BLaER1 (cell line): ENCODE data around the gene SPOCK1.

Source experiments
- H3K27ac ChIP-seq: shearing (Covaris generic); formaldehyde crosslinking; 2 replicates; pipeline ENCODE4 v1.8.1; 2022
- H3K27me3 ChIP-seq: shearing (Covaris generic); formaldehyde crosslinking; 2 replicates; pipeline ENCODE4 v1.8.1; 2022
- H3K36me3 ChIP-seq: shearing (Covaris generic); formaldehyde crosslinking; 2 replicates; pipeline ENCODE4 v1.8.1; 2022
- H3K4me1 ChIP-seq: shearing (Covaris generic); formaldehyde crosslinking; 2 replicates; pipeline ENCODE4 v1.8.1; 2022
- H3K4me2 ChIP-seq: shearing (Covaris generic); formaldehyde crosslinking; 2 replicates; pipeline ENCODE4 v1.8.1; 2022
- H3K4me3 ChIP-seq: shearing (Covaris generic); formaldehyde crosslinking; 2 replicates; pipeline ENCODE4 v1.8.1; 2022
- H3K9ac ChIP-seq: shearing (Covaris generic); formaldehyde crosslinking; 2 replicates; pipeline ENCODE4 v1.8.1; 2022
- H3K9me3 ChIP-seq: shearing (Covaris generic); formaldehyde crosslinking; 2 replicates; pipeline ENCODE4 v1.8.1; 2022
- H4K20me1 ChIP-seq: shearing (Covaris generic); formaldehyde crosslinking; 2 replicates; pipeline ENCODE4 v1.8.1; 2022
- Cebpa-rat ChIP-seq: shearing (Covaris generic); IDR thresholded peaks from 2 replicates; pipeline ENCODE4 v1.8.1; 2022

The SPOCK1 gene

GRCh38 chr5:137024044-137024443 is 475.1 kb downstream of the SPOCK1 start:
- H3K4me2 ChIP-seq, result no peak overlapping the region
- no peak overlapping the region for H3K9ac ChIP-seq
- no peaks in the 10 kb centered on the region for H3K9me3 ChIP-seq
- H3K4me1 ChIP-seq, result no peaks in the 10 kb centered on the region
- no peaks in the 10 kb centered on the region for H3K36me3 ChIP-seq
- H3K4me3 ChIP-seq, result no peak overlapping the region
- no peak overlapping the region for H3K27ac ChIP-seq
- H3K27me3 ChIP-seq, result no peaks in the 10 kb centered on the region
- no peaks in the 10 kb centered on the region for H4K20me1 ChIP-seq
- TF ChIP-seq Cebpa-rat, result no peak

- H3K27ac ChIP-seq, result no peak overlapping the region
- no peaks in the 10 kb centered on the region for H3K36me3 ChIP-seq
- H3K4me2 ChIP-seq, result no peak overlapping the region
- H3K4me1 ChIP-seq, result no peaks in the 10 kb centered on the region
- H3K4me3 ChIP-seq, result no peak overlapping the region
- H3K9me3 ChIP-seq, result no peaks in the 10 kb centered on the region
- no peak for TF ChIP-seq Cebpa-rat
- H3K27me3 ChIP-seq, result no peaks in the 10 kb centered on the region
- no peak overlapping the region for H3K9ac ChIP-seq
- no peaks in the 10 kb centered on the region for H4K20me1 ChIP-seq
Measured at GRCh38 chr5:137023371-137023770, 475.8 kb downstream of the SPOCK1 start.

GRCh38 chr5:137022725-137023124 is 476.4 kb downstream of the SPOCK1 start:
- no peaks in the 10 kb centered on the region for H3K36me3 ChIP-seq
- H3K4me1 ChIP-seq, result no peaks in the 10 kb centered on the region
- TF ChIP-seq Cebpa-rat, result no peak
- H3K9me3 ChIP-seq, result no peaks in the 10 kb centered on the region
- no peaks in the 10 kb centered on the region for H4K20me1 ChIP-seq
- no peak overlapping the region for H3K4me2 ChIP-seq
- no peak overlapping the region for H3K27ac ChIP-seq
- no peaks in the 10 kb centered on the region for H3K27me3 ChIP-seq
- H3K9ac ChIP-seq, result no peak overlapping the region
- no peak overlapping the region for H3K4me3 ChIP-seq

DNA sequence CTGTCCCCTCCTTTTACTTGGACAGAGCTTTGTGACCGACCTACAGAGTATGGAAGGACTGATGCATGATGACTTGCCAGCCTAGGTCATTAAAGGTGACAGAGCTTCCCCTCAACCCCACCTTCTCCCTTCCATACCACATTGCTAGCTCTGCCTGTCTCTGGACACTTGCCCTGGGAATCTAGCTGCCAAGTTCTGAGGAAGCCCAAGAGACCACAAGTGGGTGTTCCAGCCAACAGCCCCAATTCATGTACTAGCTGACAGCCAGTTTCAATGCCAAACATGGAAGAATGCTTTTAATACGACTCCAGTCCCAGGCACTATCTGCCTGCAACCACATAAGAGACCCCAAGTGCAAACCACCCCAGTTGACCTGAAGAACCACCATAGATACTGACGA is 477.1 kb downstream of the SPOCK1 start:
- no peak overlapping the region for H3K9ac ChIP-seq
- no peaks in the 10 kb centered on the region for H3K4me1 ChIP-seq
- no peak overlapping the region for H3K27ac ChIP-seq
- no peak for TF ChIP-seq Cebpa-rat
- H3K36me3 ChIP-seq, result no peaks in the 10 kb centered on the region
- no peaks in the 10 kb centered on the region for H3K27me3 ChIP-seq
- H3K4me3 ChIP-seq, result no peak overlapping the region
- H3K4me2 ChIP-seq, result no peak overlapping the region
- no peaks in the 10 kb centered on the region for H4K20me1 ChIP-seq
- H3K9me3 ChIP-seq, result no peaks in the 10 kb centered on the region

DNA sequence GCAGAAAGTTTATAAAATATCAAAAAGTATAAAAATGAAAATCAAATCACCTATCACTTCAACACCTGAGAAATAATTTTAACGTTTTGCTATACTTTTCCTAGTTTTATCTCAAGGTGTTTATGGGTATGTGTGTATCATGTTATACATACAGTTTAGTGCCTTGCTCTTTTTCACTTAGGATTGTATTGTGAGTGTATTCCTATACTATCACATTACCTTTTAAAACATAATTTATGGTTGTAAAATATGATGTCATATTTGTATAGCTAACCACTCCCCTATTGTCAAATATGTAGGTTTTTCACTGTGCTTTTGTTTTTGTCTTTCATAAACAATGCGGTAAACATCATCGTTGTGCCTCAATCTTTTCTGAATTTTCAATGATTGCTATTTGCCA is 479.9 kb downstream of the SPOCK1 start:
- Histone ChIP-seq H3K27ac (no peak overlapping the region), H3K4me2 (no peak overlapping the region), H4K20me1 (no peaks in the 10 kb centered on the region), H3K4me1 (no peaks in the 10 kb centered on the region), H3K4me3 (no peak overlapping the region), H3K9me3 (no peaks in the 10 kb centered on the region), H3K36me3 (no peaks in the 10 kb centered on the region), H3K27me3 (no peaks in the 10 kb centered on the region), H3K9ac (no peak overlapping the region)
- no peak for TF ChIP-seq Cebpa-rat

DNA sequence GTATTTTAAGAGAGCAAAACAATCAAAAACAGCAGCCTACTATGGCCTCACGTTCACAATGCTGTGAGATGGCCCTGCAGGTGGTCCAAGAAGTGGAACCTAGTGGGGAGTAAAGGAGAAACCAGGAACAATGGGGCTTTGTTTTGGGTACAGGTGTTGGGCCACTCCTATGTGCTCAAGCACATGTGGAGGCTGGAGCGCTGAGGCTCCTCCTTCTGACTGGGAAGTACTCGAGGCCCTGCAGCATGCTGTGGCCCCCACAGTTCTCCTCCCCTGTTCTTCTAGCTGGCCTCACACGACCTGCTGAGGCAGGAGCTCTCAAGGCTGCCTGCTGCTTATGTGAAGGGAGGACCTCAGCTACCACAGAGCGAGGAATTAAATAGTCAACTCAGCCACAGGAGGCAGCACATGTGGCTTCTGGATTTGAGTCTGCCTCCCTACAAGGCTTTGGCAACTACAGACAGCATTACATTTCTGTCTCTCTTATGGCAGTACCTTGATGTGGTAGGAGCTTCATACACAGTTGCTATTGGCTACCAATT is 482.3 kb downstream of the SPOCK1 start:
- Histone ChIP-seq H3K27ac (no peak overlapping the region), H3K27me3 (no peaks in the 10 kb centered on the region), H3K9me3 (no peaks in the 10 kb centered on the region), H4K20me1 (no peaks in the 10 kb centered on the region), H3K36me3 (no peaks in the 10 kb centered on the region), H3K4me3 (no peak overlapping the region), H3K9ac (no peak overlapping the region), H3K4me2 (no peak overlapping the region), H3K4me1 (no peaks in the 10 kb centered on the region)
- TF ChIP-seq Cebpa-rat, result no peak

- H3K27me3 ChIP-seq, result no peaks in the 10 kb centered on the region
Measured at GRCh38 chr5:137015540-137016116, 483.5 kb downstream of the SPOCK1 start.

GRCh38 chr5:137014731-137015130 is 484.4 kb downstream of the SPOCK1 start:
- Histone ChIP-seq H4K20me1 (no peaks in the 10 kb centered on the region), H3K9ac (no peak overlapping the region)

More at GRCh38 chr5:137015540-137016116, 483.5 kb downstream of the SPOCK1 start:
- Histone ChIP-seq H3K4me2 (no peak overlapping the region), H4K20me1 (no peaks in the 10 kb centered on the region), H3K9me3 (no peaks in the 10 kb centered on the region), H3K36me3 (no peaks in the 10 kb centered on the region), H3K4me1 (no peaks in the 10 kb centered on the region), H3K9ac (no peak overlapping the region), H3K4me3 (no peak overlapping the region), H3K27ac (no peak overlapping the region)
- no peak for TF ChIP-seq Cebpa-rat

GRCh38 chr5:137010226-137010625 is 488.9 kb downstream of the SPOCK1 start:
- no peak for TF ChIP-seq Cebpa-rat
- Histone ChIP-seq H3K27ac (no peak overlapping the region), H3K4me2 (no peak overlapping the region), H3K36me3 (no peaks in the 10 kb centered on the region), H3K27me3 (no peaks in the 10 kb centered on the region), H3K4me1 (no peaks in the 10 kb centered on the region), H4K20me1 (no peaks in the 10 kb centered on the region), H3K9ac (no peak overlapping the region), H3K9me3 (0 out of 2 replicates have a peak, but pooled peaks cover 4% of the 10 kb centered on the region), H3K4me3 (no peak overlapping the region)

More at GRCh38 chr5:137014731-137015130, 484.4 kb downstream of the SPOCK1 start:
- no peaks in the 10 kb centered on the region for H3K9me3 ChIP-seq
- H3K4me2 ChIP-seq, result no peak overlapping the region
- H3K36me3 ChIP-seq, result no peaks in the 10 kb centered on the region
- no peak for TF ChIP-seq Cebpa-rat
- H3K27ac ChIP-seq, result no peak overlapping the region
- no peak overlapping the region for H3K4me3 ChIP-seq
- H3K4me1 ChIP-seq, result no peaks in the 10 kb centered on the region
- no peaks in the 10 kb centered on the region for H3K27me3 ChIP-seq

DNA sequence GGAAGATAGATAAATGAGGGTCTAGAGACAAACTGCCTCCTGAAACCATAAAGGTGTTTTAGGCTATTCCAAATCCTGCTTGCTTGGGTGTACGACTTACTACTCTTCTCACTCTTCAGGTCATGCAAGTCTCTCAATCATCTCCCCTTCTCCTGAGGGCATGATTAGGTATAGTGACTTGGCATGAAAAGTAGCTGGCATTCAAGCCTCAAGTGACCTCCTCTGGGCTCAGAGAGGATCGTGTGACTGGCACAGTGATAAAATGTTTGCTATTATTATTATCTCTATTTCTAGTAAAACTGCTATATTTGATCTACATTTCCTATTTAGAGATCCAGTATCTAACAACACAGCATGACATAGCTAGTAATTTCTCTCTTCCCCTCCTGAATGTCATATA is 494.8 kb downstream of the SPOCK1 start:
- H4K20me1 ChIP-seq, result no peaks in the 10 kb centered on the region
- TF ChIP-seq Cebpa-rat, result no peak
- H3K9me3 ChIP-seq, result 0 out of 2 replicates have a peak, but pooled peaks cover 5% of the 10 kb centered on the region
- no peak overlapping the region for H3K4me3 ChIP-seq
- H3K27me3 ChIP-seq, result no peaks in the 10 kb centered on the region
- no peaks in the 10 kb centered on the region for H3K4me1 ChIP-seq
- H3K27ac ChIP-seq, result no peak overlapping the region
- no peaks in the 10 kb centered on the region for H3K36me3 ChIP-seq
- no peak overlapping the region for H3K9ac ChIP-seq
- no peak overlapping the region for H3K4me2 ChIP-seq

- H3K27ac ChIP-seq, result no peak overlapping the region
- no peaks in the 10 kb centered on the region for H4K20me1 ChIP-seq
- H3K4me2 ChIP-seq, result no peak overlapping the region
- H3K9me3 ChIP-seq, result 0 out of 2 replicates have a peak, but pooled peaks cover 5% of the 10 kb centered on the region
- no peaks in the 10 kb centered on the region for H3K4me1 ChIP-seq
- no peak overlapping the region for H3K9ac ChIP-seq
- TF ChIP-seq Cebpa-rat, result no peak
- H3K4me3 ChIP-seq, result no peak overlapping the region
- no peaks in the 10 kb centered on the region for H3K36me3 ChIP-seq
- no peaks in the 10 kb centered on the region for H3K27me3 ChIP-seq
Measured at GRCh38 chr5:137001026-137001569, 498.0 kb downstream of the SPOCK1 start.
